Non-pigmented ciliary epithelial cell (primary cell): Measurements from ENCODE around the gene TIMM17A.
"Not testable (repeated sequence)": the region's sequence is repeated elsewhere in the genome, so short reads cannot be mapped to it uniquely, and the experiment has no call there.

Experiments used
- DNase-seq: peaks from one replicate; pipeline ENCODE4 v3.0.0-alpha.2; 2010; ENCODE audit warnings: low read depth

Gene TIMM17A

GRCh38 chr1:202016022-202016810, 60.9 kb downstream of the TIMM17A start:
- no peak for DNase-seq

- no peak for DNase-seq
Observed at GRCh38 chr1:202016811-202017748, 61.8 kb downstream of the TIMM17A start.

GRCh38 chr1:202017749-202018467, 62.6 kb downstream of the TIMM17A start:
- no peak for DNase-seq

- no peak for DNase-seq
Observed at GRCh38 chr1:202018468-202019234, 63.3 kb downstream of the TIMM17A start.

GRCh38 chr1:202019235-202019558, 63.9 kb downstream of the TIMM17A start:
- DNase-seq: not testable (repeated sequence)
